Activated CD4-positive, CD25-positive, alpha-beta regulatory T cell (primary cell): Measurements from ENCODE around the gene PLG.
"Not testable (repeated sequence)": the region's sequence is repeated elsewhere in the genome, so short reads cannot be mapped to it uniquely, and the experiment has no call there.

Experiments used
- DNase-seq, 4 experiments: peaks; one replicate each; lab custom pipeline; 2025; lab: John Stamatoyannopoulos, UW

Gene PLG

GRCh38 chr6:160701918-160702680 lies at the start of gene PLG:
Gene PLG, plus strand, starts transcription at chr6:160702244. Its CDS starts 61 bp downstream, at chr6:160702305.
- not testable (repeated sequence) for DNase-seq

GRCh38 chr6:160659562-160659961 lies 42.5 kb upstream of the PLG start:
- DNase-seq, result no peak

DNA sequence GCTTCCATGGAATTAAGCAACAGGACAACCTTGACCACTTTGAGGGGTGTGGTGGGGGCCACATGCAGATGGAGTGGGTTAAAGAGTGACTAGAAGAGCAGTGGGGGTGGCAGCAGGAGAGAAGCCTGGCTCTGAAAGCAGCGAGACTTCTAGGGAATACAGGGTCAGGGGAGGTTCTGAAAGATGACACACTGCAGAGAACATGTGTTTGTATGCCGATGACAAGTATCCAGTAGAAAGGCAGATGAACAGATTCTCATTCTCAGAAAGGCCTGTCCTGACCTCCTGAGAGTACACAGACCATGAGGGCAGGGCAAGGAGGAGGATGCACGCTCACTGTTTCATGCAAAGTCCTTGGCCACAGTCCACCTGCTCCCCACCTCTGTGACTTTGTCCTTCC lies 40.8 kb upstream of the PLG start:
- DNase-seq, result no peak

- DNase-seq, result no peak
These were observed 39.6 kb upstream of the PLG start for GRCh38 chr6:160662429-160662828.

DNA sequence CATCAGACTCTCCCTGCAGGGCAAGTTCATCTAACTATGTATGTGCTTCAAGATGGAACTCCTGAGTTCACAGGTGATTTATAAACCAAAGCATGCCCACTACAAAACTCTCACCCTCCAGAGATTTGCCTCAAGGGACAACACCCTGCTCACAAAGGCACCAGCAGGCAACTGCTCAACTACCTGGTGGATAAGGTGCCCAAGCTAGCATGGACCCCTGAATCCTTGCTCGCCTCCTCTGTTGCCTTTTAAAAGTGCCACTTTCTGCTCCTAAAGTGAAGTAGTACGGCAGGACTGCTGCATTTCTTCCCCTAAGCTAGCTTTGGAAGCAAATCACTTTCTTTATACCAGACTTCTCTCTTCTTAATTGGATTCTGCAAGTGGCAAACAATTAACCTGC lies 39.2 kb upstream of the PLG start:
- DNase-seq, result no peak

GRCh38 chr6:160664198-160664597 lies 37.8 kb upstream of the PLG start, which contains the start of gene LPA:
Gene LPA, minus strand, starts transcription at chr6:160664275. Its CDS starts 61 bp downstream, at chr6:160664214.
- DNase-seq, result not testable (repeated sequence)

DNA sequence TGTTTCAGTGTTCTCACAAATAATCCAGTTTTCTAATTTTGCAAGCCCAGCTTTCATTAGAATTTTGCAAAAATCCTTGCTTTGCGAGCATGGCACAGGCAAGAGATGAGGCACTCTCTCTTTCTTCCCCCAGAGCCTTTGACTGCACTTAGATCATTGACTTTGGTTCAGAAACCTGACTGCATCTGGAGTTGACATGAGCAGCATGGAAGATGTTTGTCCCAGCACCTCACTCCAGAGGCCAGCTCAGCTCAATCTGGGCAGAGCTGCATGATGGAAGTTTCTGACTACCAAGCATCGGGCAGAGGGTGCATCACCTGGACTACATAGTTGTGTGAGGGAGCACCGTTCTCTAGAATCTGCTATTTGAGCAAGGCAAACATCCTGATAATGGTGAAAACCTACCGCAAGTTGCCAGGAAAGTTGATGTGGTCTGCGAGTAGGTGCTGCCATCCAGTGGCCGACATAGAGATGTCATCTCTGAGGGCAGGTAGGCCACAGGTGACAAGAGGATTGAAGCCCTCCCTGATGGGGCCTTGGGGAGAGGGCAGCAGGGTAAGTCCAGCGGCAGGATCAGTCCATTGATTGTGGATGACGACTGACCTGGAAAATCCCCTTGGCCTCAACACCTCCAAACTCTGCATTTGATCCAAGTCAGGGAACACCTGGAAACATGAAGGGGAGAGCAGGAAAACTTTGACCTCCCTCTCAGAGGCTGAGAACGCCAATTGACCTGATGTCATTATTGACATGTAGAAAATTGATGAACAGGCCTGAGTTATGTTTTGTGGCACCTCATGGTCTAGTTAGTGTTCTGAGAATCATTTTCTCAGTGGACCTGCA lies 34.2 kb upstream of the PLG start:
- DNase-seq, result no peak

- DNase-seq, result no peak
These were observed 33.5 kb upstream of the PLG start for GRCh38 chr6:160668589-160668988.

DNA sequence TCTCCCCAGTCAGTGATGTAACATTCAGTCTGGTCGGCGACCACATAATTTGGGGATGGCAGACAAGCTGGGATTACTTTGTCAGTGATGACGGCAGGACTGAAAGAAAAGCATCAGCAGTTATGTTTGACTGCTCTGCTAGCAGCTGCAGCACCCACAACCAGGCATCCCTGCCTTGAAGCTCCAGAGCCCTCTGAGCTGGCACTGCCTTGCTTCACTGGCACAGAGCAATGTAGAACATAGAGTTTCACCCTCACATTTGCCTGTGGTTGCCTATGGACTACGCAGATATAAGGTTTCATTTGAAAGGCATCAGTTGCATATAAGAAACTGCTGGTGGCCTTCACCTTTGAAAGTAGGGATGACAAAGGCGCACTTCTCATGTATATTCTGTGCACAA lies 25.6 kb upstream of the PLG start:
- DNase-seq, result not testable (repeated sequence)

DNA sequence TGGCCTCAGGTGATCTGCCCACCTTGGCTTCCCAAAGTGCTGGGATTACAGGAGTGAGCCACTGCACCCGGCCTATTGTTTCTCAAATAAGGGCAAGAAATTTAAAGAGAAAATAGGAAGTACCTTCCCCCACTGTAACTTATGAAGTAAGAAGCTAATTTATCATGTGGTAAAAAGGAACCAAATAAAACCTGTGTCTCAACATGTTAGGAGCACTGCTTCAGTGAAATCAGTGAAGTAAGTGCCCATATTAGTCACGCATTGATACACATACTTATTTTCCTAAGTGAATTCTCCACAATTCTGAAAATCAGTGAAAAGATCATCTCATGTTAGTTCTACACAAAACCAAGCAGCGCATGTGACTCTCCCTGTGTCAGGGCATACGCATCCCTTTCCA lies 23.8 kb upstream of the PLG start:
- DNase-seq, result no peak

DNA sequence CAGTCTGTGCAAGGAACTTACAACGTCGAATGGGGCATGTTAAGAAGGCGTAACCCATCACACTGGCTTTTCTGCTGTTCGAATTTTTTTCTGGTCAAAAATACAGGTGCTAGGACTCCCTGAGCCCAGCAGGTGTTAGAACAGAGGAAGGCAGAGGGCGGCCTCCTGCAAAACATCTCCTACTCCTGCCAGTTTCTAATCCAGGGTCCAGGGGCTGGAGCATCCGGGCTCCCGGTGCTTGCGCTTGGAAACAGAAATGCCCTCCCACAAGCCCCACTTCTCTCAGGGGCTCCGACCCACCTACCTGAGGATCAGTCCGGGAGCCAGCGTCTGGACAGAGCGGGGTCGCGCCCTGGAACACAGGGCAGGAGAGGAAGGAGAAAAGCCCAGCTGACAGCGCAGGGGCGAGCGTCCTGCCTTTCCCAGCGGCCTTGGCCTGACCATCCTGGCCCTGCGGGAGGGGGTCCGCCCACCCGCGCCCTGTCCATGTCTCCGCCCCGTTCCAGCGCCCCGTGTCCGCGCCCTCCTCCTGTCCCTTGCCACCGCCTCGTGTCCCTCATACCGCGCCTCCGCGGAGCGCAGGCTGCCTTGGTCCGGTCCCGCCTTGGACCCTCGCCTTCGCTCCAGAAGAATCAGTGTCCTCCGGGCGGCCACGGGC lies 23.2 kb upstream of the PLG start:
- no peak for DNase-seq

DNA sequence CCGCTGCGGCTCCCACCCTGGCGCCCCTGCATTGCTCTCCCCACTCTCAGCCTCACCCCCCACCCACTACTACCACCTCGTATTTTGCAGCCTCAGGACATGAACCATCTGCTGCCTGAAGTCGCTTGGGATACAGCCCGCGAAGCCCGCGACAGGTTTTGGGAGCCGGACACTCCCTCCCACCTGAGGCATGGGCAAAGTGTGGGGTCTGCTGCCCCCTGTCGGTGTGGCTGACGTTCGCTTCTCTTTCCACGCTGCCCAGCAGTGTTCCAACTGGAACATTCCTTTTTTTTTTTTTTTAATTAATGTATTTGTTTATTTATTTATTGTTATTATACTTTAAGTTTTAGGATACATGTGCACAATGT lies 22.7 kb upstream of the PLG start:
- DNase-seq, result no peak

GRCh38 chr6:160685101-160685761 lies 16.8 kb upstream of the PLG start:
- DNase-seq, result not testable (repeated sequence)

DNA sequence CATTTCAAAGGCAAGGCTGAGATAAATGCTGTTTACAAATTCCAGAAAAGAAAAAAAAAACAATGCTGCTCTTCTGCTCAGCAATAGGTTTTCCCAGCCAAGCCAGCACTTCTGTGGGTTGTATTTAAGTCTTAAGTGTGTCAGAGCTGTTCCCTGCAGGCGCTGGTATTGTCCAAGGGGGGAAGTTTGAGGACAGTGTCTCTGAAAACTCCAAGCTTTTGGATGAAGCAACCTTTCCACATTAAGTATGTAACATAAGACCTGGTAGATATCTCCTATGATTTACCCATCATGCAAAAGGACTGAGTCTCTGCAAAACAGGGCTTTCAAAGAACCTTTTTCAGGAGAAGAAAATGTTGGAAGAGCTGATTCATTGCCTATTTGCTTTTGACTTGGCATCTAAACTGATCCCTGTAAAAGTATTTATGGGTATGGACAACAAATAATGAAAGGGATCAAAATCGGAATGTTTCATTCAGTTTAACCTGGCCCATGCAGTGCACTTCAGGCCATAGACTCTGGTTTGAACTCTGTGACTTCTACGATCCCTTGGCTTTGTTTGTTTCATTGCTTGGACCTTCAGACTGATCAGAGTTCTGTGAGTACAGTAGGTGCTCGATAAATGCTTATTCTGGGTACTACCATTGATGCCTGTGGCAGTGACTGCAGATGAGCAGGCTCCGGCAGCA lies 16.1 kb upstream of the PLG start:
- DNase-seq, result no peak

GRCh38 chr6:160690458-160690857 lies 11.6 kb upstream of the PLG start:
- DNase-seq, result no peak

- DNase-seq, result no peak
These were observed 10.4 kb upstream of the PLG start for GRCh38 chr6:160691617-160692016.

- DNase-seq, result no peak
These were observed 9.6 kb upstream of the PLG start for GRCh38 chr6:160692369-160692959.

- DNase-seq, result not testable (repeated sequence)
These were observed 7.0 kb upstream of the PLG start for GRCh38 chr6:160695025-160695424.

- DNase-seq, result not testable (repeated sequence)
These were observed 6.4 kb upstream of the PLG start for GRCh38 chr6:160695622-160696021.

GRCh38 chr6:160696884-160697283 lies 5.2 kb upstream of the PLG start:
- DNase-seq, result not testable (repeated sequence)

DNA sequence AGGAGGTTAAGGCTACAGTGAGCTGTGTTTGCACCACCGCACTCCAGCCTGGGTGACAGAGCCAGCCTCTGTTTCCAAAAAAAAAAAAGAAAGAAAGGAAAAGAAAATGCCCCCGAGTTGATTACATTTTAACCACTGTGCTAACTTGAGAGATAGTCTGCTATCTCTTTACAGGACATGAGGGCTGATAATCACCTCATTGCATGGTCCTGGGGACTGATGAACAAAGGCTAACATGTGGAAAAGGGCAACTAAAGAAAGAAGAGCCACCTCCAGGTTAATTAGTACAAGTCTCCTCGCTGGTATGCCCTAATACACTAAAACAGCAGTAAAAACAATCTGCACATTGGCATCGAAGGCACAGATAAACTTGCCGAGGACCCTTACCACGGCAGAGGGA lies 4.2 kb upstream of the PLG start:
- no peak for DNase-seq
